Measurements from ENCODE around the gene OR51V1.

DNA sequence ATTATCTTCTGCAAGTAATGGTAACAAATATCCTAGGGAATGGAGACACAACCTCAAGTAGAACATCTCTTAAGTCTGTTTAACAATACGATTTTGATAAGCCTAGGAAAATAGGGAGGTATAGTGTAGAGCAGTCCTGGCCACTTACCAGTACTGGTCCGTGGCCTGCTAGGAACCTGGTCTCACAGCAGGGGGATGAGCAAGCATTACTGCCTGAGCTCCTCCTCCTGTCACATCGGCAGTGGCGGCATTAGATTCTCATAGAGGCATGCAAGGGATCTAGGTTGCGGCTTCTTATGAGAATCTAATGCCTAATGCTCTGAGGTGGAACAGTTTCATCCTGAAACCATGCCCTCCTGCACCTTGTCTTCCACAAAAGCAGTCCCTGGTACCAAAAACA lies 4.4 kb downstream of the OR51V1 start:
- TF ChIP-seq, protein P1, sequence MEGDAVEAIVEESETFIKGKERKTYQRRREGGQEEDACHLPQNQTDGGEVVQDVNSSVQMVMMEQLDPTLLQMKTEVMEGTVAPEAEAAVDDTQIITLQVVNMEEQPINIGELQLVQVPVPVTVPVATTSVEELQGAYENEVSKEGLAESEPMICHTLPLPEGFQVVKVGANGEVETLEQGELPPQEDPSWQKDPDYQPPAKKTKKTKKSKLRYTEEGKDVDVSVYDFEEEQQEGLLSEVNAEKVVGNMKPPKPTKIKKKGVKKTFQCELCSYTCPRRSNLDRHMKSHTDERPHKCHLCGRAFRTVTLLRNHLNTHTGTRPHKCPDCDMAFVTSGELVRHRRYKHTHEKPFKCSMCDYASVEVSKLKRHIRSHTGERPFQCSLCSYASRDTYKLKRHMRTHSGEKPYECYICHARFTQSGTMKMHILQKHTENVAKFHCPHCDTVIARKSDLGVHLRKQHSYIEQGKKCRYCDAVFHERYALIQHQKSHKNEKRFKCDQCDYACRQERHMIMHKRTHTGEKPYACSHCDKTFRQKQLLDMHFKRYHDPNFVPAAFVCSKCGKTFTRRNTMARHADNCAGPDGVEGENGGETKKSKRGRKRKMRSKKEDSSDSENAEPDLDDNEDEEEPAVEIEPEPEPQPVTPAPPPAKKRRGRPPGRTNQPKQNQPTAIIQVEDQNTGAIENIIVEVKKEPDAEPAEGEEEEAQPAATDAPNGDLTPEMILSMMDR (IDR thresholded peaks at IDR 0.05) = no peak
- no peak for TF ChIP-seq POLR2A (IDR thresholded peaks at IDR 0.05)
